Gastrocnemius medialis (tissue), 4 donors: ENCODE results near the gene PIWIL1.

Source experiments
- POLR2A ChIP-seq, 2 donors: fragments of 450-650 bp; IDR thresholded peaks; one replicate each; pipeline ENCODE4 v1.6.1; 2017; ENCODE audit warnings: antibody characterized with exemption in 2 of 2, mild to moderate bottlenecking in 2 of 2, moderate library complexity in 2 of 2
- TF ChIP-seq, protein P1 (sequence below), 5 experiments: fragments of 450-650 bp in 3 of 5; fragments of 200-600 bp in 2 of 5; sonication (generic) in 2 of 5; IDR thresholded peaks in 4 of 5; conservative IDR thresholded peaks in 1 of 5; 1 replicate in 4 of 5; 2 replicates in 1 of 5; pipeline ENCODE4 v1.5.1; 2016 to 2019; ENCODE audit warnings: antibody characterized with exemption in 5 of 5, mild to moderate bottlenecking in 3 of 5, moderate library complexity in 3 of 5

DNA sequence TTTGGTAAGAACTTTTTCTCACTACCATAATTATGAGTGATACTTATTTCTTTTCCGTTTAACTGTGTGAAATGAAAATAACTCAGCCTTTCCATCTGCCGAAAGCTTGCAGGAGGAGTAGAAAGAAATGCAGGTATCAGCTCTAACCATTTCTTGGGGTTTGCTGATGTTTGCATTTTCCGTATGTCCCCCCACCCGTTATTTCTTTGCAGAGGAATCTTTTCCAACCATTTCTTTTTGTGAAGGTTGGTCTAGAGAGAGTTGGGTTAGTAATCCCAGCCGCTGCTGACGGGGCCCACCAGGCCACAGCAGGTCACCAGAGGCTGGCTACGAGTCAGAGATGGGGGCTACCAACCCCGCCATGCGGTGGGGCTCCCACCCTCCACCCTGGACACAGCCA, 7.0 kb upstream of the PIWIL1 start:
- TF ChIP-seq, protein P1, sequence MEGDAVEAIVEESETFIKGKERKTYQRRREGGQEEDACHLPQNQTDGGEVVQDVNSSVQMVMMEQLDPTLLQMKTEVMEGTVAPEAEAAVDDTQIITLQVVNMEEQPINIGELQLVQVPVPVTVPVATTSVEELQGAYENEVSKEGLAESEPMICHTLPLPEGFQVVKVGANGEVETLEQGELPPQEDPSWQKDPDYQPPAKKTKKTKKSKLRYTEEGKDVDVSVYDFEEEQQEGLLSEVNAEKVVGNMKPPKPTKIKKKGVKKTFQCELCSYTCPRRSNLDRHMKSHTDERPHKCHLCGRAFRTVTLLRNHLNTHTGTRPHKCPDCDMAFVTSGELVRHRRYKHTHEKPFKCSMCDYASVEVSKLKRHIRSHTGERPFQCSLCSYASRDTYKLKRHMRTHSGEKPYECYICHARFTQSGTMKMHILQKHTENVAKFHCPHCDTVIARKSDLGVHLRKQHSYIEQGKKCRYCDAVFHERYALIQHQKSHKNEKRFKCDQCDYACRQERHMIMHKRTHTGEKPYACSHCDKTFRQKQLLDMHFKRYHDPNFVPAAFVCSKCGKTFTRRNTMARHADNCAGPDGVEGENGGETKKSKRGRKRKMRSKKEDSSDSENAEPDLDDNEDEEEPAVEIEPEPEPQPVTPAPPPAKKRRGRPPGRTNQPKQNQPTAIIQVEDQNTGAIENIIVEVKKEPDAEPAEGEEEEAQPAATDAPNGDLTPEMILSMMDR (IDR thresholded peaks at IDR 0.05 in 4 of 5, conservative IDR thresholded peaks at IDR 0.05 in 1 of 5): no peak
- no peak for TF ChIP-seq POLR2A (IDR thresholded peaks at IDR 0.05)
